ENCODE results near the gene SPATA9.

DNA sequence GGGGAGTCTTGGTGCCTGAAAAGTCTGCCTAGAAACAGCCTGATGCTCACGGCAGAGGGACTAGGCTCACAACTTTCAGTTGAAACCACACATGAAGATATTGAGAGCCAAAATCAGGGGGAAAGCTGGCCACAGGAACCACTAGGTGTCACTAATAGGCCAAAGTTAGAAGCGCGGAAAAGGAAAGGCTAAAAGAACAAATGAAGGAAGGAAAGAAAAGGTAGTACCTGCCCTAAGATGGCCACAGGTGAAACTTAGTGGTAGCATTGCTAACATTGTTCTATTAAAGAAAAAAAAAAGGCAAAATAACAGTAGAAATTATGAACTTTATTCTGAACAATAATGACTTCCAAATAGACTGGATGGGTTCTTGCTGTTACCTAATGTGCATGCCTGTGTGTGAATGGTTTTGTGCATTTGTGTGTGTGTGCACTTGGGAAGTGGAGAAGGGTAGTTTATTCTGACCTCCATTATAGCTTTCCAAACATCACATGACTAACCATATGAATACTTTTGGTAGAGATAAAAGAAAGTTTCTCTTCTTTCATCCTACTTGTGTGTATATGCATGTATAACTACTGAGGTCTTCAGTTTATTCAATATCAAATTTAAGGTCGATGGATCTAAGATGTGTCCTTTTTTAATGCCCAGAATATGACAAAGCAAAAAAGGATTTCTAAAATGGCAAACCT, 38.3 kb downstream of the SPATA9 start:
- TF ChIP-seq, protein P1, sequence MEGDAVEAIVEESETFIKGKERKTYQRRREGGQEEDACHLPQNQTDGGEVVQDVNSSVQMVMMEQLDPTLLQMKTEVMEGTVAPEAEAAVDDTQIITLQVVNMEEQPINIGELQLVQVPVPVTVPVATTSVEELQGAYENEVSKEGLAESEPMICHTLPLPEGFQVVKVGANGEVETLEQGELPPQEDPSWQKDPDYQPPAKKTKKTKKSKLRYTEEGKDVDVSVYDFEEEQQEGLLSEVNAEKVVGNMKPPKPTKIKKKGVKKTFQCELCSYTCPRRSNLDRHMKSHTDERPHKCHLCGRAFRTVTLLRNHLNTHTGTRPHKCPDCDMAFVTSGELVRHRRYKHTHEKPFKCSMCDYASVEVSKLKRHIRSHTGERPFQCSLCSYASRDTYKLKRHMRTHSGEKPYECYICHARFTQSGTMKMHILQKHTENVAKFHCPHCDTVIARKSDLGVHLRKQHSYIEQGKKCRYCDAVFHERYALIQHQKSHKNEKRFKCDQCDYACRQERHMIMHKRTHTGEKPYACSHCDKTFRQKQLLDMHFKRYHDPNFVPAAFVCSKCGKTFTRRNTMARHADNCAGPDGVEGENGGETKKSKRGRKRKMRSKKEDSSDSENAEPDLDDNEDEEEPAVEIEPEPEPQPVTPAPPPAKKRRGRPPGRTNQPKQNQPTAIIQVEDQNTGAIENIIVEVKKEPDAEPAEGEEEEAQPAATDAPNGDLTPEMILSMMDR (IDR thresholded peaks at IDR 0.05): peak; percentile 67 to 75 (median 70)
- TF ChIP-seq POLR2A (IDR thresholded peaks at IDR 0.05) (no peak), EP300 (IDR thresholded peaks at IDR 0.05; ENCODE audit: low read depth) (no peak), POLR2AphosphoS5 (IDR thresholded peaks at IDR 0.05) (peak in 1 of 3 donors; percentile 5)
